ENCODE data around the gene ABCG8.

GRCh38 chr2:43898838-43899346 lies 60.1 kb downstream of the ABCG8 start:
- TF ChIP-seq CTCF (IDR thresholded peaks at IDR 0.05; ENCODE audit: poor library complexity): no peak
- no peak for TF ChIP-seq EZH2 (IDR thresholded peaks at IDR 0.05; ENCODE audit: borderline replicate concordance)

All from hepatocyte (in vitro differentiated cells).